PC-9 (cell line): ENCODE data around the gene NMNAT2. TPM values are rescaled to one million over a fixed set of nuclear protein-coding genes. Genes with fewer than 3 reads are reported as not detected.
A peak's percentile ranks its signal among the peaks of the same experiment; 100 is the strongest.

Experiments
- BruUV-seq: library from RNA; stranded (reverse); fragments of 400-500 nt; replicated peaks from 2 replicates; lab custom pipeline; 2021; lab: Mats Ljungman, UMichigan
- CTCF ChIA-PET: fragments of 300-600 bp; sonication (Branson Sonifier 250); formaldehyde crosslinking; loops from one replicate; lab custom pipeline; 2022; ENCODE audit warnings: antibody characterized with exemption; lab: Charles Lee
- POLR2A ChIA-PET: fragments of 300-600 bp; sonication (Branson Sonifier 250); formaldehyde crosslinking; loops from one replicate; lab custom pipeline; 2022; ENCODE audit warnings: antibody characterized with exemption; ENCODE audit not compliant: unreplicated experiment; lab: Charles Lee
- DNase-seq, 2 experiments: peaks; one replicate each; pipeline versions ENCODE4 v3.0.0 to v3.0.0-alpha.2; 2015 to 2022; ENCODE audit warnings: mixed read lengths in 1 of 2
- H2AFZ ChIP-seq: fragments of 200-600 bp; sonication (generic); 2 replicates; pipeline ENCODE4 v1.8.1; 2017; ENCODE audit warnings: antibody characterized with exemption
- H3F3A ChIP-seq: fragments of 200-600 bp; sonication (generic); 2 replicates; pipeline ENCODE4 v1.8.1; 2017; ENCODE audit warnings: antibody characterized with exemption, mild to moderate bottlenecking, low read depth; ENCODE audit not compliant: insufficient read depth
- H3K27ac ChIP-seq: fragments of 200-600 bp; sonication (generic); 2 replicates; pipeline ENCODE4 v1.6.1; 2016; ENCODE audit warnings: mixed run types
- H3K27me3 ChIP-seq: fragments of 200-600 bp; sonication (generic); 2 replicates; pipeline ENCODE4 v1.6.1; 2016; ENCODE audit warnings: low read depth, mixed run types; ENCODE audit not compliant: insufficient read depth
- H3K36me3 ChIP-seq: fragments of 200-600 bp; sonication (generic); 2 replicates; pipeline ENCODE4 v1.6.1; 2016; ENCODE audit warnings: low read depth, mixed run types
- H3K4me1 ChIP-seq: fragments of 200-600 bp; sonication (generic); replicated peaks from 2 replicates; pipeline ENCODE4 v1.6.1; 2016; ENCODE audit warnings: mixed run types; ENCODE audit not compliant: insufficient read depth
- H3K4me2 ChIP-seq: fragments of 200-600 bp; sonication (generic); 2 replicates; pipeline ENCODE4 v1.6.1; 2017; ENCODE audit warnings: mixed run types
- H3K4me3 ChIP-seq: fragments of 200-600 bp; sonication (generic); 2 replicates; pipeline ENCODE4 v1.6.1; 2016; ENCODE audit warnings: mixed run types
- H3K79me2 ChIP-seq: fragments of 200-600 bp; sonication (generic); 2 replicates; pipeline ENCODE4 v1.6.1; 2017; ENCODE audit warnings: low read depth, mixed run types
- H3K9me2 ChIP-seq: fragments of 200-600 bp; sonication (generic); 2 replicates; pipeline ENCODE4 v1.8.1; 2017; ENCODE audit warnings: mild to moderate bottlenecking; ENCODE audit not compliant: insufficient read depth
- H3K9me3 ChIP-seq: fragments of 200-600 bp; sonication (generic); 2 replicates; pipeline ENCODE4 v1.8.1; 2016; ENCODE audit warnings: low read depth; ENCODE audit not compliant: insufficient read depth
- H4K20me1 ChIP-seq: fragments of 200-600 bp; sonication (generic); 2 replicates; pipeline ENCODE4 v1.8.1; 2017; ENCODE audit not compliant: insufficient read depth
- CTCF ChIP-seq: fragments of 200-600 bp; sonication (generic); conservative IDR thresholded peaks from 2 replicates; pipeline ENCODE4 v1.6.1; 2017; ENCODE audit warnings: mixed run types, antibody characterized with exemption, mild to moderate bottlenecking, moderate library complexity
- EZH2 ChIP-seq: fragments of 200-600 bp; sonication (generic); IDR thresholded peaks from 2 replicates; pipeline ENCODE4 v1.8.0; 2017; ENCODE audit warnings: antibody characterized with exemption, low read depth
- intact Hi-C: fragments of 100-400 bp; cut with micrococcal nuclease; formaldehyde crosslinking; loops from one replicate; pipeline ENCODE4 v1.10.0; 2022; ENCODE audit not compliant: unreplicated experiment
- total RNA-seq: library from RNA; stranded (reverse); gene quantifications from 2 replicates; pipeline ENCODE4 v1.2.3, GENCODE V29; 2021

Gene NMNAT2
- total RNA-seq, 1 experiment from 2014 or later = 29.2 TPM

DNA sequence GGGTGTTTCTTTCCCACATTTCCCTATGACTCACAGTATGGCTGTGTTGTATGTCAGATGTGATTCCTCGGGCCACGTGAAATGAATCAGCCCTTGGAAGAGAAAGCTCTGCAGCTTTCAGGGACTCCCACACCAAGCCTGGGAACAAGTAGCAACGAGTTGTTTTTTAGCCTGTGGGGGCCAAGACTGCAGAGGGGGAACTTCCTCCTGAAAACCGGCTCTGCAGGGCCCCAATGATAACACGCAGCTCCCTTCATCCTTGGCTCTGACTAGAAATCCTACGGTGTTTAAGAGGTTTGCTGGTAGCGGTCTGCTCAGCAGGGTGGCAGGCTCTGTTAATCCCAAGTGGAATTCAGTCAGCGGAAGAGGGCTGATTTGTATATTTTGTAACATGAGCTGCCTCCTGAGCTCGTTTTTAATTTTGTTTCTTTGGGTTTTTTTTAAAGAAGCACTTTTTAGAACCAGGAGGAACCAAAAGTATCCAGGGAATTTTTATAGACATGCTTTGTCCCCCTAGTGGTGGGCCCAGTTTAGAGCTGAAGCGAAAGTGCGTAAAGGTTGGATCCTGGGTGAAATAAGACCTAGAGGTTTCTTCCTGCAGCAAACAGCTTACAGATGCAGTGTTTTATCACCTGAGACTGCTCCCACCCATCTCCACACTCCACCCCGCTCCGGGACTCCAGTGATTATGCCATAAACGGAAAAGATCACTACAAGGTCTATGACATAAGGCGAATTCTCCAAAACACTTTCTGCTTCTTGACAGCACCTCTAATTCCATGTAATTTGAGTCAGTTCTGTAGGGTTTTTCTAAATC lies 183.3 kb downstream of the NMNAT2 start:
- H2AFZ ChIP-seq = no peak overlapping the region; the same call in 1 of the 2 replicates
- peak overlapping the region; percentile 78 for H3K4me2 ChIP-seq
- no peaks in the 10 kb centered on the region for H4K20me1 ChIP-seq
- H3K9me2 ChIP-seq = no peaks in the 10 kb centered on the region
- TF ChIP-seq CTCF (peak; percentile 77), EZH2 (no peak)
- intact Hi-C loops = loop anchor here (1.0 to 5.0 kb wide), 8 partner anchors 38 to 388 kb away; partner anchors contain the start of genes LAMC2 and SMG7
- BruUV-seq = no TSS peak
- peaks cover 41% of the 10 kb centered on the region for H3K4me1 ChIP-seq
- DNase-seq = peak; percentile 81 to 96
- ChIA-PET POLR2A (interaction anchor here (0.5 to 1.1 kb wide), 6 partner anchors 44 to 1008 kb away, joined by 3 to 12 read pairs (median 5); no protein-coding TSS in a partner anchor), CTCF (interaction anchor here (0.6 to 1.5 kb wide), 9 partner anchors 41 to 1597 kb away, joined by 3 to 9 read pairs (median 3); no protein-coding TSS in a partner anchor)
- H3K27me3 ChIP-seq = no peaks in the 10 kb centered on the region
- H3K27ac ChIP-seq = peak overlapping the region; percentile 92
- no peaks in the 10 kb centered on the region for H3K9me3 ChIP-seq
- peak overlapping the region; percentile 45; the same call in 1 of the 2 replicates for H3K4me3 ChIP-seq
- H3F3A ChIP-seq = peaks cover 48% of the 10 kb centered on the region
- H3K36me3 ChIP-seq = peaks cover 57% of the 10 kb centered on the region
- no peaks in the 10 kb centered on the region for H3K79me2 ChIP-seq

- H3K4me1 ChIP-seq = peaks cover 41% of the 10 kb centered on the region
- H3K36me3 ChIP-seq = peaks cover 55% of the 10 kb centered on the region
- H2AFZ ChIP-seq = no peak overlapping the region
- DNase-seq = no peak
- no peaks in the 10 kb centered on the region for H3K9me2 ChIP-seq
- CTCF ChIA-PET = no interaction called here
- peak overlapping the region; percentile 92 for H3K27ac ChIP-seq
- no peaks in the 10 kb centered on the region for H3K79me2 ChIP-seq
- no TSS peak for BruUV-seq
- H3K27me3 ChIP-seq = no peaks in the 10 kb centered on the region
- H3K9me3 ChIP-seq = no peaks in the 10 kb centered on the region
- H3K4me3 ChIP-seq = no peak overlapping the region
- intact Hi-C loops = loop anchor here (5.0 kb wide), 1 partner anchor 239 kb away; the partner anchor contains the start of gene SMG7
- 0 out of 2 replicates have a peak overlapping the region, but pooled peaks have one; percentile 3 for H3K4me2 ChIP-seq
- peaks cover 48% of the 10 kb centered on the region for H3F3A ChIP-seq
- POLR2A ChIA-PET = no interaction called here
- no peak for TF ChIP-seq CTCF
- no peak for TF ChIP-seq EZH2
- no peaks in the 10 kb centered on the region for H4K20me1 ChIP-seq
Measured at GRCh38 chr1:183233113-183233512, 185.1 kb downstream of the NMNAT2 start.

DNA sequence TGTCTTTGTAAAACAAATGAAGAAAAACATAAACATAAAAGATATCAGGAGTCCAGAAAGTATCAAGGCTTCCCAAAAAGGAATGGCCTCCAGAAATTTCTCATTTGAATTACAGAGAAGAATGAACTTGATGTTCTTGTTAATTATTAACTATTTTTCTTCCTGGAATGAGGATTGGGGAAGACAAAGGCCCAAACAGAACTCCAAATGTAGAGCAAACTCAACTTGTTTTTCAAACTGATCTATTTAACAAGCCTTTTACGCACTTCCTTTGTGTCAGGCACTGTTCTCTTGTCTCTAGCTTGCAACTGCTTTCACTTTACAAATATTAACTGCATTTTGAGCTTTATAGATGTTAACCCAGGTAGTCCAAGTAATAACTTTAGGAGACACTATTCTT lies 186.6 kb downstream of the NMNAT2 start:
- peak overlapping the region; percentile 92 for H3K27ac ChIP-seq
- no peak overlapping the region for H3K4me2 ChIP-seq
- H3K36me3 ChIP-seq = peaks cover 51% of the 10 kb centered on the region
- ChIA-PET POLR2A (no interaction called here), CTCF (interaction anchor here (0.5 to 0.6 kb wide), 2 partner anchors 24 to 120 kb away, joined by 6 to 19 read pairs; no protein-coding TSS in a partner anchor)
- no peaks in the 10 kb centered on the region for H3K79me2 ChIP-seq
- intact Hi-C loops = loop anchor here (5.0 kb wide), 1 partner anchor 241 kb away; the partner anchor contains the start of gene SMG7
- BruUV-seq = no TSS peak
- H3K27me3 ChIP-seq = no peaks in the 10 kb centered on the region
- no peaks in the 10 kb centered on the region for H4K20me1 ChIP-seq
- no peak for TF ChIP-seq CTCF
- no peak for TF ChIP-seq EZH2
- H3K9me2 ChIP-seq = no peaks in the 10 kb centered on the region
- peaks cover 48% of the 10 kb centered on the region for H3F3A ChIP-seq
- H3K9me3 ChIP-seq = no peaks in the 10 kb centered on the region
- peaks cover 41% of the 10 kb centered on the region for H3K4me1 ChIP-seq
- DNase-seq = no peak
- H2AFZ ChIP-seq = no peak overlapping the region
- H3K4me3 ChIP-seq = no peak overlapping the region
